H1 (cell line): Measurements from ENCODE around the gene DIPK1B. TPM values are rescaled to one million over a fixed set of nuclear protein-coding genes. Genes with fewer than 3 reads are reported as not detected.

ENCODE experiments used
- CTCF ChIA-PET: fragments of 300-600 bp; sonication (Branson Sonifier 250); formaldehyde crosslinking; loops from one replicate; lab custom pipeline; 2021; ENCODE audit not compliant: partially characterized antibody; lab: Charles Lee
- POLR2A ChIA-PET: fragments of 300-600 bp; sonication (Branson Sonifier 250); formaldehyde crosslinking; loops from one replicate; lab custom pipeline; 2021; ENCODE audit warnings: inconsistent platforms; ENCODE audit not compliant: partially characterized antibody; lab: Charles Lee
- DNase-seq, 2 experiments: peaks; one replicate each; pipeline versions ENCODE4 v3.0.0 to v3.0.0-alpha.2; 2010 to 2022; ENCODE audit warnings: low spot score in 2 of 2, low read depth in 1 of 2, mixed read lengths in 1 of 2
- FAIRE-seq: peaks from 2 replicates; lab custom pipeline; 2011; peaks lifted over from hg19 to GRCh38; lab: Jason Lieb, UNC
- H2AFZ ChIP-seq: 2 replicates; pipeline ENCODE4 v1.8.1; 2012; ENCODE audit warnings: low read length, inconsistent platforms
- H2AK5ac ChIP-seq: 2 replicates; pipeline ENCODE4 v1.6.1; 2013; ENCODE audit warnings: low read depth, low read length
- H2BK120ac ChIP-seq: replicated peaks from 2 replicates; pipeline ENCODE3; 2013; ENCODE audit warnings: low read depth, low read length, inconsistent platforms
- H2BK12ac ChIP-seq: 2 replicates; pipeline ENCODE4 v1.6.1; 2013; ENCODE audit warnings: low read depth, low read length
- H2BK15ac ChIP-seq: 2 replicates; pipeline ENCODE4 v1.6.1; 2013; ENCODE audit warnings: low read length
- H2BK20ac ChIP-seq: 2 replicates; pipeline ENCODE4 v1.6.1; 2013; ENCODE audit warnings: low read length
- H2BK5ac ChIP-seq: 2 replicates; pipeline ENCODE4 v1.6.1; 2013; ENCODE audit warnings: low read depth, low read length
- H3K14ac ChIP-seq: 2 replicates; pipeline ENCODE4 v1.6.1; 2013; ENCODE audit warnings: inconsistent platforms; ENCODE audit not compliant: insufficient read length
- H3K18ac ChIP-seq: 2 replicates; pipeline ENCODE4 v1.6.1; 2013; ENCODE audit warnings: low read length; ENCODE audit errors: extremely low read depth
- H3K23ac ChIP-seq: 2 replicates; pipeline ENCODE4 v1.6.1; 2013; ENCODE audit warnings: inconsistent platforms; ENCODE audit not compliant: insufficient read length
- H3K23me2 ChIP-seq: 2 replicates; pipeline ENCODE4 v1.6.1; 2013; ENCODE audit warnings: low read depth, low read length
- H3K27ac ChIP-seq: 2 replicates; pipeline ENCODE4 v1.6.1; 2011; ENCODE audit warnings: low read depth, low read length, inconsistent platforms
- H3K27me3 ChIP-seq, 4 experiments: replicated peaks in 1 of 4; 1 replicate in 1 of 4; 2 replicates in 3 of 4; pipeline versions ENCODE4 v1.6.1 to v1.8.1; 2011 to 2013; ENCODE audit warnings: low read length in 3 of 4, mild to moderate bottlenecking in 3 of 4, inconsistent platforms in 2 of 4, mixed read lengths in 2 of 4, moderate library complexity in 1 of 4; ENCODE audit not compliant: control insufficient read depth in 3 of 4, insufficient read depth in 3 of 4; ENCODE audit errors: extremely low read depth in 1 of 4
- H3K36me3 ChIP-seq, 4 experiments: 2 replicates each; pipeline versions ENCODE4 v1.6.1 to v1.8.1; 2011 to 2013; ENCODE audit warnings: mild to moderate bottlenecking in 4 of 4, low read length in 3 of 4, moderate library complexity in 2 of 4, control low read depth in 1 of 4, inconsistent platforms in 1 of 4; ENCODE audit not compliant: insufficient read depth in 4 of 4, control insufficient read depth in 2 of 4
- H3K4ac ChIP-seq: replicated peaks from 2 replicates; pipeline ENCODE3; 2013; ENCODE audit warnings: low read length, low read depth, mixed read lengths, inconsistent platforms; ENCODE audit not compliant: insufficient read length
- H3K4me1 ChIP-seq, 4 experiments: replicated peaks in 1 of 4; 1 replicate in 1 of 4; 2 replicates in 3 of 4; pipeline versions ENCODE4 v1.6.1 to v1.8.1; 2011 to 2013; ENCODE audit warnings: low read length in 3 of 4, inconsistent platforms in 2 of 4, mixed read lengths in 1 of 4; ENCODE audit not compliant: insufficient read depth in 4 of 4, control insufficient read depth in 3 of 4
- H3K4me2 ChIP-seq, 2 experiments: 2 replicates each; pipeline versions ENCODE4 v1.6.1 to v1.8.1; 2011 to 2013; ENCODE audit warnings: low read depth in 2 of 2, low read length in 2 of 2, control low read depth in 1 of 2, inconsistent platforms in 1 of 2, mild to moderate bottlenecking in 1 of 2; ENCODE audit not compliant: insufficient read depth in 1 of 2
- H3K4me3 ChIP-seq, 4 experiments: fragments of 200-600, 300-600 bp in 1 of 4; sonication (generic), shearing (Covaris generic), sonication (Bioruptor Twin) in 1 of 4; 2 replicates each; pipeline versions ENCODE4 v1.5.1 to v1.8.1; 2011 to 2016; ENCODE audit warnings: low read length in 4 of 4, low read depth in 3 of 4, control low read depth in 2 of 4, inconsistent platforms in 2 of 4, mild to moderate bottlenecking in 2 of 4, mixed read lengths in 1 of 4, moderate library complexity in 1 of 4; ENCODE audit not compliant: insufficient read depth in 2 of 4; ENCODE audit errors: extremely low read depth in 1 of 4
- H3K56ac ChIP-seq: replicated peaks from 2 replicates; pipeline ENCODE3; 2013; ENCODE audit warnings: low read depth, mild to moderate bottlenecking, mixed read lengths, low read length, inconsistent platforms; ENCODE audit not compliant: insufficient read length
- H3K79me1 ChIP-seq: 2 replicates; pipeline ENCODE4 v1.6.1; 2013; ENCODE audit warnings: low read depth, low read length, control low read depth
- H3K79me2 ChIP-seq, 2 experiments: 2 replicates each; pipeline versions ENCODE4 v1.6.1 to v1.8.1; 2012 to 2013; ENCODE audit warnings: low read length in 2 of 2, mild to moderate bottlenecking in 2 of 2, inconsistent platforms in 1 of 2; ENCODE audit not compliant: insufficient read depth in 2 of 2, control insufficient read depth in 1 of 2
- H3K9ac ChIP-seq, 4 experiments: replicated peaks in 1 of 4; 1 replicate in 1 of 4; 2 replicates in 3 of 4; pipeline versions ENCODE4 v1.6.1 to v1.8.1; 2011 to 2013; ENCODE audit warnings: low read depth in 3 of 4, low read length in 3 of 4, control low read depth in 2 of 4, mild to moderate bottlenecking in 2 of 4, moderate library complexity in 2 of 4, inconsistent platforms in 1 of 4; ENCODE audit errors: extremely low read depth in 1 of 4
- H3K9me3 ChIP-seq, 2 experiments: 2 replicates each; pipeline versions ENCODE4 v1.6.1 to v1.8.1; 2012 to 2013; ENCODE audit warnings: mild to moderate bottlenecking in 2 of 2, moderate library complexity in 2 of 2, control low read depth in 1 of 2, inconsistent platforms in 1 of 2, low read depth in 1 of 2, low read length in 1 of 2, mixed read lengths in 1 of 2; ENCODE audit not compliant: insufficient read depth in 2 of 2
- H4K20me1 ChIP-seq, 2 experiments: replicated peaks in 1 of 2; 2 replicates each; pipeline versions ENCODE3 to v1.8.1; 2011 to 2013; ENCODE audit warnings: inconsistent platforms in 2 of 2, low read length in 2 of 2, mild to moderate bottlenecking in 1 of 2; ENCODE audit not compliant: insufficient read depth in 2 of 2, control insufficient read depth in 1 of 2
- H4K5ac ChIP-seq: 2 replicates; pipeline ENCODE4 v1.6.1; 2013; ENCODE audit warnings: low read length, low read depth, mixed read lengths, inconsistent platforms; ENCODE audit not compliant: insufficient read length
- H4K8ac ChIP-seq: 2 replicates; pipeline ENCODE4 v1.8.0; 2013; ENCODE audit warnings: mild to moderate bottlenecking, moderate library complexity, low read length, inconsistent platforms; ENCODE audit not compliant: insufficient read depth; ENCODE audit errors: extremely low read depth
- H4K91ac ChIP-seq: replicated peaks from 2 replicates; pipeline ENCODE3; 2013; ENCODE audit warnings: low read length, mixed read lengths, inconsistent platforms; ENCODE audit not compliant: insufficient read length
- GABPA ChIP-seq: IDR thresholded peaks from 2 replicates; pipeline ENCODE4 v1.6.1; 2011; ENCODE audit warnings: mild to moderate bottlenecking, low read length, moderate library complexity, borderline replicate concordance; ENCODE audit not compliant: insufficient read depth
- HDAC2 ChIP-seq, 2 experiments: fragments of 300-600 bp in 1 of 2; sonication (generic) in 1 of 2; IDR thresholded peaks; 2 replicates each; pipeline ENCODE4 v1.6.1; 2011 to 2012; ENCODE audit warnings: low read depth in 2 of 2, low read length in 2 of 2, mild to moderate bottlenecking in 2 of 2, moderate library complexity in 2 of 2, borderline replicate concordance in 1 of 2, inconsistent platforms in 1 of 2
- JUN ChIP-seq: IDR thresholded peaks from 2 replicates; pipeline ENCODE4 v1.6.1; 2011; ENCODE audit warnings: low read depth, mild to moderate bottlenecking, improper control_type of control experiment, low read length
- KDM5A ChIP-seq: fragments of 200-600 bp; IDR thresholded peaks from 2 replicates; pipeline ENCODE4 v1.7.1; 2012; ENCODE audit warnings: mild to moderate bottlenecking, low read length, inconsistent platforms, mixed read lengths
- NRF1 ChIP-seq: IDR thresholded peaks from 2 replicates; pipeline ENCODE4 v1.6.1; 2011; ENCODE audit warnings: mild to moderate bottlenecking, low read depth, low read length, improper control_type of control experiment
- POLR2A ChIP-seq, 2 experiments: IDR thresholded peaks; 1 replicate in 1 of 2; 2 replicates in 1 of 2; pipeline ENCODE4 v1.6.1; 2011; ENCODE audit warnings: low read depth in 2 of 2, low read length in 2 of 2, mild to moderate bottlenecking in 2 of 2; ENCODE audit errors: control extremely low read depth in 1 of 2
- POLR2AphosphoS5 ChIP-seq: IDR thresholded peaks from 2 replicates; pipeline ENCODE4 v1.6.1; 2011; ENCODE audit warnings: low read depth, low read length
- YY1 ChIP-seq: IDR thresholded peaks from 2 replicates; pipeline ENCODE4 v1.6.1; 2011; ENCODE audit warnings: low read depth, mild to moderate bottlenecking, low read length
- WGBS, 2 experiments: shearing (Covaris generic) in 1 of 2; methylation state at CpG; one replicate each; pipeline versions ENCODE4 v1.1.6 to v1.1.7; 2013 to 2015; ENCODE audit warnings: low lambda C conversion rate in 2 of 2, mixed read lengths in 2 of 2, inconsistent platforms in 1 of 2, low coverage in 1 of 2, missing lambda C conversion rate in 1 of 2; ENCODE audit not compliant: insufficient replicate concordance in 2 of 2, insufficient coverage in 1 of 2, insufficient read length in 1 of 2; ENCODE audit errors: extremely low coverage in 1 of 2, missing lambda C conversion rate in 1 of 2; 5-methylcytosine and 5-hydroxymethylcytosine counted together
- polyA plus RNA-seq, 7 experiments: library from polyadenylated mRNA; depleted of rRNA in 3 of 7; stranded (reverse) in 5 of 7; unstranded in 2 of 7; fragments of >200 nt in 5 of 7; fragments of 200-250 nt in 2 of 7; gene quantifications; 1 replicate in 5 of 7; 2 replicates in 1 of 7; 4 replicates in 1 of 7; pipeline versions ENCODE4 v1.2.1 to v1.2.3, GENCODE V29; 2011 to 2013; ENCODE audit warnings: missing spikeins in 2 of 7, mixed read lengths in 2 of 7
- total RNA-seq: library from RNA; stranded (reverse); fragmentation: NEBNext Ultra II Directional; extraction: Animal tissue kit (Norgen Biotek cat#: 25700); gene quantifications from 2 replicates; pipeline ENCODE4 v1.2.1, GENCODE V29; 2021

Gene DIPK1B
- total and polyA plus RNA-seq, 2 of the 8 experiments (the other 6 are each of a cell fraction or from before 2014, with no cell fraction given) = 32.3 to 64.8 TPM

DNA sequence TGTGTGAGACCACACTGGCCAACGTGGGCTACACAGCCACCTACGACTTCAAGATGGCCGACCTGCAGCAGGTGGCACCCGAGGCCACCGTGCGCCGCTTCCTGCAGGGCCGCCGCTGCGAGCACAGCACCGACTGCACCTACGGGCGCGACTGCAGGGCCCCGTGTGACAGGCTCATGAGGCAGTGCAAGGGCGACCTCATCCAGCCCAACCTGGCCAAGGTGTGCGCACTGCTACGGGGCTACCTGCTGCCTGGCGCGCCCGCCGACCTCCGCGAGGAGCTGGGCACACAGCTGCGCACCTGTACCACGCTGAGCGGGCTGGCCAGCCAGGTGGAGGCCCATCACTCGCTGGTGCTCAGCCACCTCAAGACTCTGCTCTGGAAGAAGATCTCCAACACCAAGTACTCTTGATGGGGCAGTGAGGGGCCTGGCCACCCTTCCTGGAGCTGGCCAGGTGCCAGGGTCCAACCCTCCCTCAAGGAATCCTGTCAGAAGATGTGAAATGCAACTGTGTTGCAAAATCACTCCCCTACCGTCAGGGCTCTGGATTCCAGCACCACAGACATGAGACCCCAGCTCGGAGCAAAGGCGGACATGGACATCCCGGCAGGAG lies 11.1 kb downstream of the DIPK1B start:
- no peak overlapping the region for H3K4ac ChIP-seq
- no peak overlapping the region for H2BK15ac ChIP-seq
- H3K14ac ChIP-seq = no peak overlapping the region
- H3K18ac ChIP-seq = no peak overlapping the region
- H4K5ac ChIP-seq = no peak overlapping the region
- H3K36me3 ChIP-seq = peaks cover 19 to 49% (median 35%) of the 10 kb centered on the region in 4 experiments
- ChIA-PET POLR2A (interaction anchor here (0.6 to 4.3 kb wide), 8 partner anchors 10 to 125 kb away, joined by 3 to 46 read pairs (median 3); partner anchors contain the start of gene DIPK1B), CTCF (interaction anchor here (1.9 kb wide), 1 partner anchor 10 kb away, joined by 5 read pairs; the partner anchor contains the start of gene DIPK1B)
- no peak for FAIRE-seq
- no peak overlapping the region for H2BK120ac ChIP-seq
- peaks cover 10% of the 10 kb centered on the region; the same call in 1 of the 2 replicates for H3K23me2 ChIP-seq
- no peak for DNase-seq
- TF ChIP-seq HDAC2 (IDR thresholded peaks at IDR 0.05; ENCODE audit: borderline replicate concordance in 1 of 2, low read depth in 2 of 2, low read length in 2 of 2) (no peak), POLR2A (IDR thresholded peaks at IDR 0.05; ENCODE audit: control extremely low read depth in 1 of 2, low read depth in 2 of 2, low read length in 2 of 2) (peak in 1 of 2 experiments; percentile 42; a peak in 2 of 3 replicates), YY1 (0 out of 2 replicates have a peak, but pooled peaks have one; percentile 26), POLR2AphosphoS5 (peak; percentile 70), JUN (no peak), GABPA (no peak), NRF1 (no peak), KDM5A (no peak)
- WGBS, 2 experiments = 89% methylated on average over 32 of the region's 32 CpGs; no CpG with 5 or more reads in 1 of the 2 experiments
- no peak overlapping the region for H3K56ac ChIP-seq
- H2AK5ac ChIP-seq = no peak overlapping the region
- H4K20me1 ChIP-seq = peaks cover 30 to 48% of the 10 kb centered on the region in 2 experiments
- H4K91ac ChIP-seq = no peak overlapping the region
- peaks cover 8 to 26% of the 10 kb centered on the region in 2 experiments for H3K79me2 ChIP-seq
- no peaks in the 10 kb centered on the region for H3K27me3 ChIP-seq
- no peak overlapping the region for H3K4me2 ChIP-seq
- H2BK5ac ChIP-seq = peak overlapping the region; percentile 24; the same call in 1 of the 2 replicates
- no peak overlapping the region for H3K23ac ChIP-seq
- no peak overlapping the region for H2AFZ ChIP-seq
- H3K9ac ChIP-seq = no peak overlapping the region
- peak overlapping the region; percentile 14; the same call in 1 of the 2 replicates for H4K8ac ChIP-seq
- H2BK12ac ChIP-seq = no peak overlapping the region
- H3K79me1 ChIP-seq = peaks cover 7% of the 10 kb centered on the region
- no peak overlapping the region for H3K4me3 ChIP-seq
- H2BK20ac ChIP-seq = no peak overlapping the region
- peaks cover 3 to 22% (median 4%) of the 10 kb centered on the region in 4 experiments for H3K4me1 ChIP-seq
- no peak overlapping the region for H3K27ac ChIP-seq
- no peaks in the 10 kb centered on the region for H3K9me3 ChIP-seq
